T-cell (primary cell): ENCODE data around the gene HES4. TPM values are rescaled to one million over a fixed set of nuclear protein-coding genes. Genes with fewer than 3 reads are reported as not detected.

Experiments
- ATAC-seq, 4 experiments: fragments of 200-7000 bp in 3 of 4; fragments of 150-1000 bp in 1 of 4; cut with Tn5 transposase; replicated peaks in 1 of 4; 1 replicate in 3 of 4; 2 replicates in 1 of 4; pipeline ENCODE4 v1.10.0; 2021; ENCODE audit warnings: moderate library complexity in 3 of 4, mild to moderate bottlenecking in 2 of 4, moderate number of reproducible peaks in 1 of 4
- CTCF ChIA-PET, 2 donors: fragments of 300-600 bp; sonication (Branson Sonifier 250); formaldehyde crosslinking; loops; one replicate each; lab custom pipeline; 2022; ENCODE audit warnings: antibody characterized with exemption in 2 of 2; lab: Charles Lee
- POLR2A ChIA-PET, 2 donors: fragments of 300-600 bp; sonication (Branson Sonifier 250); formaldehyde crosslinking; loops; one replicate each; lab custom pipeline; 2022; ENCODE audit warnings: antibody characterized with exemption in 2 of 2; lab: Charles Lee
- DNase-seq, 35 experiments: peaks; one replicate each; pipeline versions ENCODE4 v3.0.0 to v3.0.0-alpha.2; 2013 to 2023
- H3K27ac ChIP-seq: one replicate; pipeline ENCODE4 v1.5.1; 2013; ENCODE audit warnings: low read length
- H3K27me3 ChIP-seq, 2 experiments: replicated peaks in 1 of 2; 1 replicate in 1 of 2; 2 replicates in 1 of 2; pipeline versions ENCODE4 v1.6.1 to v1.7.0; 2013; ENCODE audit warnings: low read length in 1 of 2, mixed read lengths in 1 of 2; ENCODE audit not compliant: control insufficient read depth in 2 of 2, insufficient read depth in 2 of 2; ENCODE audit errors: extremely low read depth in 1 of 2
- H3K36me3 ChIP-seq, 2 donors: 1 replicate in 1 of 2; 2 replicates in 1 of 2; pipeline versions ENCODE4 v1.6.1 to v1.7.0; 2013; ENCODE audit warnings: low read length in 1 of 2; ENCODE audit not compliant: control insufficient read depth in 2 of 2, insufficient read depth in 1 of 2; ENCODE audit errors: extremely low read depth in 1 of 2
- H3K4me1 ChIP-seq, 2 experiments: 1 replicate in 1 of 2; 2 replicates in 1 of 2; pipeline versions ENCODE4 v1.6.1 to v1.7.0; 2013; ENCODE audit warnings: low read length in 2 of 2, mixed read lengths in 1 of 2; ENCODE audit not compliant: insufficient read depth in 2 of 2, control insufficient read depth in 1 of 2; ENCODE audit errors: extremely low read depth in 1 of 2
- H3K4me3 ChIP-seq, 2 donors: 1 replicate in 1 of 2; 2 replicates in 1 of 2; pipeline versions ENCODE4 v1.5.1 to v1.7.0; 2013; ENCODE audit warnings: mild to moderate bottlenecking in 2 of 2, low read length in 1 of 2, moderate library complexity in 1 of 2; ENCODE audit not compliant: control insufficient read depth in 1 of 2; ENCODE audit errors: extremely low read depth in 1 of 2
- H3K9me3 ChIP-seq: 2 replicates; pipeline ENCODE4 v1.7.0; 2013
- H3K27ac Mint-ChIP-seq, 2 donors: one replicate each; pipeline ENCODE4 v1.8.0; 2020 to 2021; ENCODE audit warnings: mild to moderate bottlenecking in 2 of 2, mixed read lengths in 2 of 2
- H3K27me3 Mint-ChIP-seq, 2 donors: one replicate each; pipeline ENCODE4 v1.8.0; 2021 to 2022; ENCODE audit warnings: mixed read lengths in 2 of 2
- H3K36me3 Mint-ChIP-seq: one replicate; pipeline ENCODE4 v1.8.0; 2021; ENCODE audit warnings: mixed read lengths
- H3K4me1 Mint-ChIP-seq, 3 donors: one replicate each; pipeline ENCODE4 v1.8.0; 2020 to 2022; ENCODE audit warnings: mixed read lengths in 3 of 3, mild to moderate bottlenecking in 1 of 3
- H3K4me3 Mint-ChIP-seq, 3 donors: one replicate each; pipeline ENCODE4 v1.8.0; 2020 to 2022; ENCODE audit warnings: mild to moderate bottlenecking in 3 of 3, mixed read lengths in 3 of 3, moderate library complexity in 3 of 3
- H3K9me3 Mint-ChIP-seq, 3 donors: one replicate each; pipeline ENCODE4 v1.8.0; 2020 to 2022; ENCODE audit warnings: mixed read lengths in 3 of 3
- WGBS: methylation state at CpG from one replicate; pipeline ENCODE4 v1.1.5; 2013; ENCODE audit warnings: missing lambda C conversion rate; ENCODE audit not compliant: insufficient coverage; 5-methylcytosine and 5-hydroxymethylcytosine counted together
- total RNA-seq, 35 experiments: library from RNA in 6 of 35; stranded (reverse) in 6 of 35; fragments of 120-200 nt in 1 of 35; gene quantifications; one replicate each; pipeline versions ENCODE4 v1.2.1 to v1.2.4 and lab custom pipeline; 2013 to 2026

Gene HES4
- total RNA-seq, 5 donors from 2014 or later (not counting 1 experiment from before 2014, with no cell fraction given) = 1.5 to 11.9 (median 2.6) TPM

DNA sequence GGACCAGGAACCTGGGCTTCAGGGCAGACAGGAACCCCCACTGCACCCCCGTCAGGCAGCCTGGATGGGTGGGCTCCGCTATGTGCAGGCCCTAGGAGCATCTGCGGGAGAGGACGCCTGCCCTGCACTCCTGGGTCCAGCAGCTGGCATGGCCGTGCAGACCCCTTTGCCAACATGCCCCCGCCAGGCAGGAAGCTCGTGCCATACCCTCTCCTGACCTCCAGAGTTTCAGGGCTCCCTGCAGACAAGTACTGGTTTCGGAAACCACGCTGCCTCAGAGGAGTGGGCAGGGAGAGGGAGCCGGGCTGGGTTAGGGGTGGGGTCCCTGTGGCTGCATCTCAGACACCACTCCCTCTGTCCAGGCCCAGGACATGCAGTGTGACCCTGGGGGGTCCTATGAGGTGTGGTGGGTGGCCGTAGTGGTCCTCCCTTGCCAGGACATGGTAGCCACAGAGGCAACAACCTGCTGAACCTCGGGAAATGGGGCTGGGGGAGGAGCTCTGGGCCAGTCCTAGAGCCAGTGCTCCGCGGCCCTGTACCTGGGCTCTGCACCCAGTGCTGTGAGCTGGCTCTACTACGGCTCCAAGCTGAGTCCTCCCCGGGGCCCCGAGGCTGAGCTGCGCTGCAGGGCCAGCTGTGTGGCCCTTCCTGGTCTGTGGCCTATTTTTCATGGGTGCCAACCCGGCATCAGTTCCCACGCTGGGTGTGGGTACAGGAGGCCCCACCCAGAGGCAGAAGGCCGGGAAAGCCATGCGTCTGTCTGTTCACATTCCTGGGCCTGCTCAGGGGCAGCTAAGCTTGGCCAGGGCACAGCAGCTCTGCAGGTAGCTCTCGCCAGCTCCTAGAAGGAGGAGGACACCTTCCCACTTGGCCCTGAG is 32.2 kb downstream of the HES4 start:
- H3K4me3 ChIP-seq = peak overlapping the region in 1 of 2 donors; percentile 66
- WGBS = 81% methylated on average over 18 of the region's 23 CpGs
- H3K36me3 Mint-ChIP-seq = no peaks in the 10 kb centered on the region
- DNase-seq (no peak), ATAC-seq (no peak)
- peak overlapping the region in 1 of 3 donors; percentile 71 for H3K4me3 Mint-ChIP-seq
- peaks cover 7% of the 10 kb centered on the region in 2 donors for H3K27me3 Mint-ChIP-seq
- peaks cover 0 to 21% of the 10 kb centered on the region in 2 experiments for H3K4me1 ChIP-seq
- ChIA-PET CTCF (no interaction called here), POLR2A (no interaction called here)
- no peaks in the 10 kb centered on the region for H3K9me3 Mint-ChIP-seq
- peaks cover 0 to 4% of the 10 kb centered on the region in 2 donors for H3K36me3 ChIP-seq
- H3K27ac Mint-ChIP-seq = no peak overlapping the region
- H3K4me1 Mint-ChIP-seq = peaks cover 0 to 11% (median 11%) of the 10 kb centered on the region in 3 donors
- peaks cover 0 to 44% of the 10 kb centered on the region in 2 experiments for H3K27me3 ChIP-seq
- no peaks in the 10 kb centered on the region for H3K9me3 ChIP-seq
- H3K27ac ChIP-seq = no peak overlapping the region

DNA sequence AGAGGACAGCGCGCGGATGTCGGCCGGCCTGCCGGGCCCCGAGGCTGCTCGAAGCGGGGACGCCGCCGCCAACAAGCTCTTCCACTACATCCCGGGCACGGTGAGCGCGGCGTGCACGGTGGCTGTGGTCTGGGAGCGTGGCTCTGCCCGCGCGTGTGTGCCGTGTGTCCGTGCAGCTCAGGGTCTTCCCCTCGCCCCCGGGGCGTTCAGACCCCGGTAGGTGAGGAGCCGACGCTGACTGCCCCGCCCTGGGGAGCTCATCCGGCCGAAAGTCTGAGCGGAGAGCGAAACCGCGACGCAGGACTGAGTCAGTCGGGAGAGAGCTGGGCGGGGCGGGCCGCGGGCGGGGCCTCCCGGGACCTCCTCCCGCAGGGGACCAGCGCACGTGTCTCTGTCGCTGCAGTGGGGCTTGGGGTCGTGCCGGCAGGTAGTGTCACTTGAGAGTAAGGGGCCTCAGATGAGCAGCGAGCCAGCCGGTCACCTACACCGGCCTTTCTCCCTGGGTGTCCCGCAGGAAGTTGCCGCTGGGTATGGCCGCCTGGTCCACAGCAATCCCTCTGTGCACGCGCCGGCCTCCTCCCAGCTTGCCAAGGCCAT is 33.1 kb downstream of the HES4 start:
- CTCF ChIA-PET = interaction anchor here in 1 of 2 donors (0.6 to 0.8 kb wide), 2 partner anchors 25 to 46 kb away, joined by 5 read pairs; partner anchors contain the start of gene ISG15

DNA sequence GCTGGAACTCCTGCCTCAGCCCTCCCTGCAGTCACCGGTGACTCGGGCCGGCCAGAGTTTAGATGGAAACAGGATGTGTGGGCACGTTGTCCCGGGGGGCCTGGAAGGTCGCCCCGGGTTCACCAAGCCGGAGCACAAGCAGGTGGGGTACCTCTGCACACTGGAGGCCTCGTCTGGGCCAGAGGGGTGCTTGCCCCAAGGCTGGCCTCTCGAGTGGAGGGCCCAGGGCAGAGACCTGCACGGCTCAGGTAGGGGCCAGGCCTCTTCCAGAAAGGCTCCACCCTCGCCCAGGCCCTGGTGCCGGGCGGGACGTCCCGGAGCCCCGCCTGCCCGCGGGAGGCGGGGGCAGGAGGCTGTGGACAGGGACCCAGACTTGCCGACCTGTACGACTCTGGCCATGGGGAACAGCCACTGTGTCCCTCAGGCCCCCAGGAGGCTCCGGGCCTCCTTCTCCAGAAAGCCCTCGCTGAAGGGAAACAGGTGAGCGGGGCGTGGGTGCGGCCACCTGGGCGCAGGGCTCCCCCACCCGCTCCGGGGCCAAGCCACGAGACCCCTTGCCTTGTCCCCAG is 33.7 kb downstream of the HES4 start, which contains the start of gene PLEKHN1:
Gene PLEKHN1 (plus strand): TSS at position 348 of the 569 bp plus-strand sequence. CDS start 50 bp downstream, at position 398.
- CTCF ChIA-PET = interaction anchor here in 1 of 2 donors (0.6 to 0.8 kb wide), 2 partner anchors 26 to 47 kb away, joined by 5 read pairs; partner anchors contain the start of gene ISG15

More for the DNA sequence above, 33.1 kb downstream of the HES4 start:
- peaks cover 0 to 21% of the 10 kb centered on the region in 2 experiments for H3K4me1 ChIP-seq
- Mint-ChIP-seq H3K4me1 (peaks cover 0 to 13% (median 12%) of the 10 kb centered on the region in 3 donors), H3K4me3 (peak overlapping the region; percentile 71 to 85 (median 79)), H3K27me3 (peaks cover 7% of the 10 kb centered on the region in 2 donors), H3K27ac (peak overlapping the region; percentile 69 to 82), H3K9me3 (no peaks in the 10 kb centered on the region), H3K36me3 (no peaks in the 10 kb centered on the region)
- POLR2A ChIA-PET = no interaction called here
- H3K4me3 ChIP-seq = peak overlapping the region; percentile 53 to 66
- H3K27me3 ChIP-seq = peaks cover 0 to 37% of the 10 kb centered on the region in 2 experiments
- H3K27ac ChIP-seq = peak overlapping the region; percentile 47
- H3K9me3 ChIP-seq = no peaks in the 10 kb centered on the region
- peaks cover 0 to 4% of the 10 kb centered on the region in 2 donors for H3K36me3 ChIP-seq
- DNase-seq (peak; percentile 33 to 85 (median 61)), ATAC-seq (peak; percentile 89 to 92 (median 90))
- 1% methylated on average over 60 of the region's 60 CpGs for WGBS

DNA sequence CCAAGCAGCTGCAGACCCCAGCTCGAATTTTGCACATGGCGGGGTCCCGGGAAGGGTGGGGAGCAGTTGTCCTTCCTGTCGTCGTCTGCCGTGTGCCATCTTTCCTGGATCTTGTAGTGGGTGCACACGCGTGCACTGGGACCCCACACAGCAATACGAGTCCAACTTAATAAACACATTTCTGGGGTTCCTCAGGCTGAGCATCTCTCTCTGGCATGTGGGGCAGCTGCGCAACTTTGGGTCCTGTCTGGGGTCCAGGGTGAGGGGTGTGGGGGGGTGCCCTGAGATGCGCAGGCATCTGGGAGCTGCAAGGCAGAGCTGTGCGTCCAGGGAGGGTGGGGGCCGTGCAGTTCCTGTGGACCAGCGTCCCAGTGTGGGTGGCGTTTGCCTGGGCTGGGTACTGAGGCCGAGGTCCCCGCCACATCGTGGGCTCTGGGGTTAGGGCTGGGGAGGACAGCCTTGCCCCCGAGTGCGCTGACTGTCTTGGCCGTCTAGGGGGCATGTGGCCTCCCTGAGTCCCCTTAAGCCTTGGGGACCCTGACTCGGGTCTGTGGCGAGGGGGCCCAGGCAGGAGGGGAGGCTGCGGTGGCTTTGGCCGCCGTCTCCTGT is 34.3 kb downstream of the HES4 start:
- WGBS = 73% methylated on average over 24 of the region's 26 CpGs
- DNase-seq = no peak
- H3K27me3 ChIP-seq = peaks cover 0 to 25% of the 10 kb centered on the region in 2 experiments
- POLR2A ChIA-PET = no interaction called here
- peak overlapping the region; percentile 41 to 68 (median 55) for H3K4me3 Mint-ChIP-seq
- H3K36me3 Mint-ChIP-seq = no peaks in the 10 kb centered on the region
- peak overlapping the region; percentile 47 for H3K27ac ChIP-seq
- H3K4me1 Mint-ChIP-seq = peaks cover 0 to 17% (median 16%) of the 10 kb centered on the region in 3 donors
- H3K27ac Mint-ChIP-seq = peak overlapping the region; percentile 11 to 59
- CTCF ChIA-PET = no interaction called here
- peak overlapping the region in 1 of 2 donors; percentile 66 for H3K4me3 ChIP-seq
- no peak for ATAC-seq
- peaks cover 5 to 7% of the 10 kb centered on the region in 2 donors for H3K27me3 Mint-ChIP-seq
- H3K9me3 Mint-ChIP-seq = no peaks in the 10 kb centered on the region
- H3K36me3 ChIP-seq = peaks cover 0 to 4% of the 10 kb centered on the region in 2 donors
- H3K4me1 ChIP-seq = peaks cover 0 to 28% of the 10 kb centered on the region in 2 experiments
- H3K9me3 ChIP-seq = no peaks in the 10 kb centered on the region

More for the DNA sequence above, 33.7 kb downstream of the HES4 start, which contains the start of gene PLEKHN1:
- Histone ChIP-seq H3K36me3 (peaks cover 0 to 4% of the 10 kb centered on the region in 2 donors), H3K27ac (peak within 1 kb of the TSS; percentile 47), H3K4me3 (peak within 1 kb of the TSS; percentile 53 to 66), H3K4me1 (peaks cover 0 to 27% of the 10 kb centered on the region in 2 experiments), H3K9me3 (no peaks in the 10 kb centered on the region), H3K27me3 (peaks cover 0 to 31% of the 10 kb centered on the region in 2 experiments)
- Mint-ChIP-seq H3K27ac (peak within 1 kb of the TSS; percentile 69 to 82), H3K27me3 (peaks cover 5 to 7% of the 10 kb centered on the region in 2 donors), H3K36me3 (no peaks in the 10 kb centered on the region), H3K4me1 (peaks cover 0 to 17% (median 16%) of the 10 kb centered on the region in 3 donors), H3K4me3 (peak within 1 kb of the TSS; percentile 71 to 85 (median 79)), H3K9me3 (no peaks in the 10 kb centered on the region)
- POLR2A ChIA-PET = no interaction called here
- peak; percentile 34 to 56 (median 42) for ATAC-seq
- 6% methylated on average over 28 of the region's 31 CpGs for WGBS
- peak in 1 of 35 experiments; percentile 35 for DNase-seq

DNA sequence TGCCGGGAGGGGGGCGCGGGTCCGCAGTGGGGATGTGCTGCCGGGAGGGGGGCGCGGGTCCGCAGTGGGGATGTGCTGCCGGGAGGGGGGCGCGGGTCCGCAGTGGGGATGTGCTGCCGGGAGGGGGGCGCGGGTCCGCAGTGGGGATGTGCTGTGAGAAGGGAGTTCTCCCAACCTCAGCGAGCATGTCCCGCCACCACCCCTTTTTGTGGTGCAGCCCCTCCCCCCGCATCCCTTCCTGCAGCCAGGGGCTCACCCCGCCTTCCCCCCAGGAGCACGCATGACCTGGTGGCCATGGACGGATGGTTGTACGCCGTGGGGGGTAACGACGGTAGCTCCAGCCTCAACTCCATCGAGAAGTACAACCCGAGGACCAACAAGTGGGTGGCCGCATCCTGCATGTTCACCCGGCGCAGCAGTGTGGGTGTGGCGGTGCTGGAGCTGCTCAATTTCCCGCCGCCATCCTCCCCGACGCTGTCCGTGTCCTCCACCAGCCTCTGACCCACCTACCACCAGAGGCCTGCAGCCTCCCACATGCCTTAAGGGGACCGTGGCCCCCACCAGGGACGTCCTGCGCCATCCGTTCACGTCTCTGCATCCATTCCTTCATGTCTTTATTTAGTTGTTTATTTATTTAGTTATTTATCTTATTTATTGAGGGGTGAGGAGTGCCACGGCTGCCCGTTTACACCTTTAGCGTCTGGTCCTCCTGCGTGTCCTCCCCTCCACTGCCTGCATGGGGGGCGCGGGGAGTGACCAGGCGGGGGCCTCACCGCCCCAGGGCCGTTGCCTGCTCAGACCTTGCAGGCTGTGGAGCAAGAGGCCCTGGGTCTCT is 35.0 kb downstream of the HES4 start:
- Mint-ChIP-seq H3K27me3 (peaks cover 5 to 7% of the 10 kb centered on the region in 2 donors), H3K27ac (no peak overlapping the region), H3K4me3 (peak overlapping the region in 1 of 3 donors; percentile 55), H3K4me1 (peaks cover 0 to 17% (median 16%) of the 10 kb centered on the region in 3 donors), H3K36me3 (no peaks in the 10 kb centered on the region), H3K9me3 (no peaks in the 10 kb centered on the region)
- 86% methylated on average over 17 of the region's 51 CpGs for whole genome bisulfite sequencing
- Histone ChIP-seq H3K4me3 (no peak overlapping the region), H3K36me3 (peaks cover 0 to 4% of the 10 kb centered on the region in 2 donors), H3K4me1 (peaks cover 0 to 32% of the 10 kb centered on the region in 2 experiments), H3K9me3 (no peaks in the 10 kb centered on the region), H3K27me3 (peaks cover 0 to 18% of the 10 kb centered on the region in 2 experiments), H3K27ac (no peak overlapping the region)
- POLR2A ChIA-PET = no interaction called here
- CTCF ChIA-PET = no interaction called here
- ATAC-seq = no peak
- no peak for DNase-seq
